Loucy (cell line): Measurements from ENCODE around the gene CLK3.

Experiments used
- CTCF ChIP-seq: fragments of 200-600 bp; sonication (generic); conservative IDR thresholded peaks from 2 replicates; pipeline ENCODE4 v1.5.1; 2014; ENCODE audit warnings: mild to moderate bottlenecking, antibody characterized with exemption, low read length
- EZH2phosphoT487 ChIP-seq: fragments of 200-600 bp; IDR thresholded peaks from 2 replicates; pipeline ENCODE4 v1.6.1; 2018; ENCODE audit warnings: antibody characterized with exemption, mild to moderate bottlenecking, moderate library complexity, borderline replicate concordance

- TF ChIP-seq CTCF (no peak), EZH2phosphoT487 (no peak)
Measured at GRCh38 chr15:74598126-74598842, 17.4 kb upstream of the CLK3 start.
